ENCODE data around the gene ZBTB17.

DNA sequence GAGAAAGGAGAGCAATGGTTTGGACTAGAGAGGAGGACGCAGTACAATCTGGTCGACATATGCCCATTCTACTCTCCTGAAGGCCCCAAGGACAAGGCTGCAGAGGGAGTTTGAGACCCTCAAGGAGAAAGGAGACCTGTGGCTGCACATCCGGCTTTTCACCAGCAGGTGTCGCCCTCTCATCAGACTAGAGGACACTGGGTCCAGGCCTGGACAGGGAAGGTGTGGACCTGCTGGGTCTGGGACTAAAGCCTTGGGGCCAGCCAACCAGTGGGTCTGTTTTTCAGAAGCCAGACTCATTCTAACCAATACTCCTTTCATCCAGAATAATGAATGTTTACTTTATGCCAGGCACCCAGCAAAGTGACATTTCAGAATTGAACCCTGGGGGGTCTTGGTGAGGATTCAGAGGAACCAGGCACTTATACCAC lies 33.1 kb upstream of the ZBTB17 start:
- TF ChIP-seq, protein P1, sequence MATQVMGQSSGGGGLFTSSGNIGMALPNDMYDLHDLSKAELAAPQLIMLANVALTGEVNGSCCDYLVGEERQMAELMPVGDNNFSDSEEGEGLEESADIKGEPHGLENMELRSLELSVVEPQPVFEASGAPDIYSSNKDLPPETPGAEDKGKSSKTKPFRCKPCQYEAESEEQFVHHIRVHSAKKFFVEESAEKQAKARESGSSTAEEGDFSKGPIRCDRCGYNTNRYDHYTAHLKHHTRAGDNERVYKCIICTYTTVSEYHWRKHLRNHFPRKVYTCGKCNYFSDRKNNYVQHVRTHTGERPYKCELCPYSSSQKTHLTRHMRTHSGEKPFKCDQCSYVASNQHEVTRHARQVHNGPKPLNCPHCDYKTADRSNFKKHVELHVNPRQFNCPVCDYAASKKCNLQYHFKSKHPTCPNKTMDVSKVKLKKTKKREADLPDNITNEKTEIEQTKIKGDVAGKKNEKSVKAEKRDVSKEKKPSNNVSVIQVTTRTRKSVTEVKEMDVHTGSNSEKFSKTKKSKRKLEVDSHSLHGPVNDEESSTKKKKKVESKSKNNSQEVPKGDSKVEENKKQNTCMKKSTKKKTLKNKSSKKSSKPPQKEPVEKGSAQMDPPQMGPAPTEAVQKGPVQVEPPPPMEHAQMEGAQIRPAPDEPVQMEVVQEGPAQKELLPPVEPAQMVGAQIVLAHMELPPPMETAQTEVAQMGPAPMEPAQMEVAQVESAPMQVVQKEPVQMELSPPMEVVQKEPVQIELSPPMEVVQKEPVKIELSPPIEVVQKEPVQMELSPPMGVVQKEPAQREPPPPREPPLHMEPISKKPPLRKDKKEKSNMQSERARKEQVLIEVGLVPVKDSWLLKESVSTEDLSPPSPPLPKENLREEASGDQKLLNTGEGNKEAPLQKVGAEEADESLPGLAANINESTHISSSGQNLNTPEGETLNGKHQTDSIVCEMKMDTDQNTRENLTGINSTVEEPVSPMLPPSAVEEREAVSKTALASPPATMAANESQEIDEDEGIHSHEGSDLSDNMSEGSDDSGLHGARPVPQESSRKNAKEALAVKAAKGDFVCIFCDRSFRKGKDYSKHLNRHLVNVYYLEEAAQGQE (IDR thresholded peaks at IDR 0.05; ENCODE audit: low read depth), result no peak
- TF ChIP-seq CREB1 (IDR thresholded peaks at IDR 0.05; ENCODE audit: low read depth), result no peak
- TF ChIP-seq, protein P2, sequence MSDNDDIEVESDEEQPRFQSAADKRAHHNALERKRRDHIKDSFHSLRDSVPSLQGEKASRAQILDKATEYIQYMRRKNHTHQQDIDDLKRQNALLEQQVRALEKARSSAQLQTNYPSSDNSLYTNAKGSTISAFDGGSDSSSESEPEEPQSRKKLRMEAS (IDR thresholded peaks at IDR 0.05), result no peak

All from Ishikawa (cell line).